D721Med (cell line): ENCODE results near the gene LAMC1.

Source experiments
- DNase-seq: peaks from one replicate; pipeline ENCODE4 v3.0.0; 2011; ENCODE audit warnings: low spot score; ENCODE audit not compliant: insufficient read length
- FAIRE-seq: peaks from 2 replicates; lab custom pipeline; 2011; peaks lifted over from hg19 to GRCh38; lab: Jason Lieb, UNC
- TF ChIP-seq, protein P1 (sequence below): IDR thresholded peaks from 2 replicates; pipeline ENCODE4 v1.5.1; 2012; ENCODE audit warnings: mild to moderate bottlenecking, control low read depth; ENCODE audit not compliant: insufficient read depth; ENCODE audit errors: missing control alignments

The LAMC1 gene

DNA sequence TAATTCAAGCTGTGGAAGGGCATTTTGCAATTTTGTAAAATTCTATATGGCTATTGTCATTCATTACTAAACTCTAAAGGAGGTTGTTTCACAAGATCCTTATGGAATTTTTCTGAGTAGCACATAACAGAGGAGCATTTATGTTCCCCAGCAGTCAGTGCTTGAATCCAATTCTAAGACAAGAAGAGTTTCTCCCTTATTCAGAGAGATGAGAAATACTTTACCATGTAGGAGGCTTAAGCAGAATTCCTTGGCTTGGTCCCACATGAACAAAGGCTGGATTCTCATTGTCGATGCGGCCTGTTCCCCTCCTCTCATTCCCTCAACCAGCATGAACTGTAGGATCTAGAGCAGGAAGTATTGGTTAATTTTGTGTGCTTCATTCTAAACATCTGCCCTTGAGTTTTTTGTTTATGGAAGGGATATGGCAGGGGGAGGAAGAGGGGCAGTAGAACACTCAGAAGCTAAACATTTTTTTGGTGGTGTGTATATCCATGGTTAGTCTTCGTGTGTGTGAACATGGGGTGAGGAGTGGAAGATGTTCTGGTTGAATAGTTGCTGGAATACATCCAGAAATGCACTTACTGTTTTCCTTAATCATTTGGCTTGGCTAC lies 74.3 kb downstream of the LAMC1 start:
- DNase-seq (no peak), FAIRE-seq (no peak)
- TF ChIP-seq, protein P1, sequence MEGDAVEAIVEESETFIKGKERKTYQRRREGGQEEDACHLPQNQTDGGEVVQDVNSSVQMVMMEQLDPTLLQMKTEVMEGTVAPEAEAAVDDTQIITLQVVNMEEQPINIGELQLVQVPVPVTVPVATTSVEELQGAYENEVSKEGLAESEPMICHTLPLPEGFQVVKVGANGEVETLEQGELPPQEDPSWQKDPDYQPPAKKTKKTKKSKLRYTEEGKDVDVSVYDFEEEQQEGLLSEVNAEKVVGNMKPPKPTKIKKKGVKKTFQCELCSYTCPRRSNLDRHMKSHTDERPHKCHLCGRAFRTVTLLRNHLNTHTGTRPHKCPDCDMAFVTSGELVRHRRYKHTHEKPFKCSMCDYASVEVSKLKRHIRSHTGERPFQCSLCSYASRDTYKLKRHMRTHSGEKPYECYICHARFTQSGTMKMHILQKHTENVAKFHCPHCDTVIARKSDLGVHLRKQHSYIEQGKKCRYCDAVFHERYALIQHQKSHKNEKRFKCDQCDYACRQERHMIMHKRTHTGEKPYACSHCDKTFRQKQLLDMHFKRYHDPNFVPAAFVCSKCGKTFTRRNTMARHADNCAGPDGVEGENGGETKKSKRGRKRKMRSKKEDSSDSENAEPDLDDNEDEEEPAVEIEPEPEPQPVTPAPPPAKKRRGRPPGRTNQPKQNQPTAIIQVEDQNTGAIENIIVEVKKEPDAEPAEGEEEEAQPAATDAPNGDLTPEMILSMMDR: no peak

- TF ChIP-seq, protein P1: no peak
- FAIRE-seq: no peak
- DNase-seq: no peak
Measured at GRCh38 chr1:183098317-183098716, 75.1 kb downstream of the LAMC1 start.

DNA sequence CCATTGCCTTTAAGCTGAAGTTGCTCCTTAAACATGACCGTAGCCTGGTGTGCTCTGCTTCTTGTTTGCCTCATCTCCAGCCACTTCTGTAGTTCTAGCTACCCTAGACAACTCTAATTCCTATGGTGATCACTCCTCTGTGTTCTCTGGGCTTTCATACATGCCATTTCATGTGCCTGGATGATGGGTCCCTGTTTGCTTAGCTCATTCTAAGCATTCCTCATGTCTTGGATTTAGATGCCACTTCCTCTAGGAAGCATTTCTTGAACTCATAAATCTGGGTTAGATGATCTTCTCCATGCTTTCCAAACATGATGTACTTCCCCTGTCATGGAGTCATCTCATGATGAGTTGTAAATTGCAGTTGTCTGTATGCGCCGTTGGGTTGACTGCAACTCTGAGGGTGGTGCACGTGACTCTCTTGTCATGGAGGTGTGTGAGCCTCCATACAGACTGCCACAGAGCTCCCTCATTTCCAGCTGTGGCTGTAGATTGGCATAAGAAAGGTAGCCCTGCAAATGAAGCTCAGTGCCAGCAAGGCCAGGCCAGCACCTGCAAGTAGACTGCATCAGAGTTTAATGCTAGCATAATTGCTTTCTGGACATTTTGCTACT lies 77.2 kb downstream of the LAMC1 start:
- no peak for FAIRE-seq

DNA sequence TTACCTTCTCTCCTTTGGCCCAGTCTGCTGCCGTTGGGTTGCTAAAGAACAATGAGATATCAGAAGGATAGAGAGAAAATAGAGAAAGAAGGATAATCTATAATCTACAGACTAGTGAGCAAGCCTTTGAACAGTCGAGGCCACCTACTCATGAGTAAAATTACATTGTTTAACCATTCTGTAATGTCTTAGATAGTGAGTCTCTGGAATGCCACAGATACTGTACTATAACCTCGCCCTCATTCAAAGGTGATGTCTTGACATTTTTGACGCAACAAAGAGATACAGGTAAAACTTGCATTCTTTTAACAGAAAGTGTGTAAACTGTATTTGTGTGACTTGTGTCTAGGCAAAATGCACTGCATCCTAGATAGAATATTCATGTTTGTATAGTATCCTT lies 77.9 kb downstream of the LAMC1 start:
- FAIRE-seq (no peak), DNase-seq (no peak)
- TF ChIP-seq, protein P1: no peak

More for the DNA sequence above, 77.2 kb downstream of the LAMC1 start:
- DNase-seq: no peak
- TF ChIP-seq, protein P1: no peak

- DNase-seq (no peak), FAIRE-seq (no peak)
- TF ChIP-seq, protein P1: no peak
Measured at GRCh38 chr1:183101841-183102276, 78.6 kb downstream of the LAMC1 start.

- TF ChIP-seq, protein P1: no peak
- DNase-seq (no peak), FAIRE-seq (no peak)
Measured at GRCh38 chr1:183103147-183103546, 79.9 kb downstream of the LAMC1 start.

- DNase-seq: no peak
- no peak for FAIRE-seq
- TF ChIP-seq, protein P1: no peak
Measured at GRCh38 chr1:183103577-183103976, 80.4 kb downstream of the LAMC1 start.
